Measurements from ENCODE around the gene NTM.

The NTM gene

GRCh38 chr11:131693756-131694155 is 323.3 kb downstream of the NTM start:
- no peak; the same call in 1 of the 2 replicates for TF ChIP-seq CTCF (conservative IDR thresholded peaks at IDR 0.05)
- no peak overlapping the region for H3K27ac ChIP-seq

DNA sequence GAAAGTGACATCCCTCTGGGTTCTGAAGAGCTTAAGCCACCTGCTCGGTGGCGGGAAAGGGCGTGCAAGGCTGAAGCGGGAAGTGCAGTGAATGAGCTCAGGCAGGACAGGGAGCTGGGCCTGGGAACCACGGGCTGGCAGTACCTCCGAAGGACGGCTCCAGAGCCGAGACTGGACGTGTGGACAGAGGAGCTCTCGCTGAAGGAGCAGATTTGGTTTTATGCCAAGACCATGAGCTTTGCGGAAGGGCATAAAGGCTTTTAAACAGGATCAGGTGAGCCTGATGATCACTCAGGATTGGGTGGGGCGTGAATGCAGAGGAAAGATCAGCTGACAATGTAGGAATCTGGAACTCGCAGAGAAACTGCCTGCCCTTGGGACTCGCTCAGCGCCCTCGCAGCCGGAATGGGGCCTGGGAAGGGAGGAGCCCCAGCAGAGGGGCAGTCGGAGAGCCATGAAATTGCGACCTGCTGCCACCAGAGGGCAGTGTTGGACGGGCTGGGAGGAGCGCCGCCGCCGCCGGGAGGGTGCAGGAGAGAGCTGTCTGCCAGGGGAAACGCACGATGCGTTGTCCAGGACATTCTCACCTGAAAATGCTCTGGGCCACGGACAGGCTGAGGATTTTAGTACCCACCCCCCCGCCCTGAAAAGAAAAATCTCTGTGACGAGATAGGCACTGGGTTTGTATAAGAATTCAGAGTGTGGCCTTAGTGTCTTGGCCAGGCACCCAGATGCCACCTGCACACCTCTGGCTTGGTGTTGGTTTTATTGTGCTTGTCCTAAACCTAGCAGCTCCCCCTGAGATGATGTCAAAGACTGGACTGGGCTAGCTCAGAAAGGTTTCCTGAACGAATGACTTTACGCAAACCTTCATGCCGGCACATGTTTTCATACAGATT is 324.4 kb downstream of the NTM start:
- TF ChIP-seq CTCF (conservative IDR thresholded peaks at IDR 0.05) = peak; percentile 98

DNA sequence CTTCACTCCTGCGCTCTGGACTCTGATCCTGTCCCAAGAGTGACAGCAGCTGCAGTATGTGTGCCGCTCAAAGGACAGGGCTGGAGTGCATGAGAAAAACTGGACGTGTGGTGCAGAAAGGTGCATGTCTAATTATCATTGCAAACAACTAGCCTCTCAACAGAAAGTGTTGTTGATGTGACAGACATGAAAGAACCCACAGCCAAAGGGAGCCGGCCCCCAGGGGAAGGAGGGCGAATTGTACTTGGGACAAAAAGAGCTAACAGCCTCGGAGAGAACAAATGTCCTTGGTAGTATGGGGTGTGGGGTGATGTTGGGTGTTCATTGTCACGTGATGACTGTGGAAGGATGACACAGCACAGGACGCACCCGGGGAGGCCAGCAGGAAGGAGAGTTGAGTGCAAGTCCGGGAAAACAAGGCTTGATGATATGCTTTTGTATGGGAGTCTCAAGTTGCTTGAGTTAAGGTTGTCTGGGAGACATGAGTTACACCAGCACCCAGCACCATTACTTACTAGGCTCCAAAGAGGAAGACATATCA is 325.5 kb downstream of the NTM start:
- no peak overlapping the region for H3K27ac ChIP-seq
- no peak for TF ChIP-seq CTCF (conservative IDR thresholded peaks at IDR 0.05)

More for the DNA sequence above, 324.4 kb downstream of the NTM start:
- H3K27ac ChIP-seq = peak overlapping the region; percentile 37; the same call in 1 of the 2 replicates

- no peak overlapping the region for H3K27ac ChIP-seq
Observed at GRCh38 chr11:131696690-131697089, 326.3 kb downstream of the NTM start.

DNA sequence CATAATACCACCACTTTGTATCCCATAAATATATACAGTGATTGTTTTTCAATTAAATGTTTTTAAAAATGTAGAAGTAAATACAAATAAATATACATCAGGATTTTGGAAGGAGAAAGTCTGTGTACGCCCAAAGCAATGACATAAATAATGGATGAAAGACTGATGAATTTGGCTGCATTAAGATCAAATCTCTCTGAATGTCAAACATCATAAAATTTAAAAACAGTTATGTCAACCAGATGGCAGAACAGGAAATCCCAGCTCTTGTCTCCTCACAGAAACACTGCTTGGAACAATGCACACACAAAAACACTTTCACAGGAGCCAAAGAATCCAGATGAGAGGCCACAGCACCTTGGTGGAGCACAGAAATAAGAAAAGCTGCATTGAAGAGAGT is 332.9 kb downstream of the NTM start:
- no peak overlapping the region for H3K27ac ChIP-seq
- TF ChIP-seq CTCF (conservative IDR thresholded peaks at IDR 0.05) = no peak

More at GRCh38 chr11:131696690-131697089, 326.3 kb downstream of the NTM start:
- TF ChIP-seq CTCF (conservative IDR thresholded peaks at IDR 0.05) = no peak

DNA sequence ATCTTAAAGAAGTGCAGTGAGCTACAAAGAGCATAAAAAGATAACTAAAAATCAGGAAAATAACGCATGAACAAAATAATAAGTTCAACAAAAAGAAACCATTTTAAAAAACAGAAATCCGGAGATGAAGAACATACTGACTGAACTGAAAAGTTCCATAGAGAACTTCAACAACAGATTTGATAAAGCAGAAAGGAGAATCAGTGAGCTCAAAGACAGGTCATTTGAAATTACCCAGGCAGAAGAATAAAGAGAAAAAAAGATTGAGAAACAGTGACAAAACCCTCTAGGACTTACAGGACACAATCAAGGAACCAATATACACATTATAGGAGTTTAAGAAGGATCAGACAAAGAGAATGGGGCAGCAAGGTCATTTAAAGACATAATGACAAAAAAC is 334.3 kb downstream of the NTM start:
- no peak for TF ChIP-seq CTCF (conservative IDR thresholded peaks at IDR 0.05)
- no peak overlapping the region for H3K27ac ChIP-seq

DNA sequence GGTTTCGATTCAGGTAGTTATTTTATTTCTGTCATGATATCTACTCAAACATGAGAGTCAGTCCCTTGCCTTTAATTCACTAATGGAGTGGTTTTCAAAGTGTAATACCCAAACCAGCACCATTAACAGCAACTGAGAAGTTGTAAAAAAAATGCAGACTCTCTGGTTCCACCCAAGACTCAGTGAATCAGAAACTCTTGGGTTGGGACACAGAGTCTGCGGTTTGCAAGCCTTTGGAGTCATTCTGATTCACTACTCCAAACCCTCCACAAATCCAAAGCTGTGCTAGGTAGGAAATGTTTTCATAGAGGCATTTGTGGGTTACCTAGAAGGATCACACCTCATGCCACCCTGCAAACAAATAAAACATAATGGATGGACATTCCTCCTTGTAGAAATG is 340.1 kb downstream of the NTM start:
- no peak overlapping the region for H3K27ac ChIP-seq
- TF ChIP-seq CTCF (conservative IDR thresholded peaks at IDR 0.05) = no peak

Data from VCaP (cell line).